CD4-positive, alpha-beta T cell treated with Interleukin-6 for 4 hours (primary cell): ENCODE measurements around the gene NTRK1.

Source experiments
- DNase-seq: peaks from one replicate; pipeline ENCODE4 v3.0.0-alpha.2; 2020; ENCODE audit warnings: mixed read lengths

The NTRK1 gene

GRCh38 chr1:156900896-156901589, 40.4 kb downstream of the NTRK1 start:
- no peak for DNase-seq

DNA sequence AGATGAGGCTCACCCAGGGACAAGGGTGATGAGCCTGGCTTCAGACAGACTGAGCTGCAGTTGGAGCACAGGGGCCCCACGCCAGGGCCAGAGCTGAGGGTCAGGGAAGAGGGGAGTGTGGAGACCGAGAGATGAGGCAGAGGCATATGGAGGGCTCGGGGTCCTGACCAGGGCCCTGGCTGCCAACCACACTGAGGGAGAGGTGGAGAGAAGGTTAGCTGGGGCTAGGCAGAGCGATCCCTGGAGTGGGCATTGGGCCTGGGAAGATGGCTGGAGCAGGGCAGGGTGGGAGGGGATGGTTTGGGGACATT, 40.9 kb downstream of the NTRK1 start:
- DNase-seq, result no peak

DNA sequence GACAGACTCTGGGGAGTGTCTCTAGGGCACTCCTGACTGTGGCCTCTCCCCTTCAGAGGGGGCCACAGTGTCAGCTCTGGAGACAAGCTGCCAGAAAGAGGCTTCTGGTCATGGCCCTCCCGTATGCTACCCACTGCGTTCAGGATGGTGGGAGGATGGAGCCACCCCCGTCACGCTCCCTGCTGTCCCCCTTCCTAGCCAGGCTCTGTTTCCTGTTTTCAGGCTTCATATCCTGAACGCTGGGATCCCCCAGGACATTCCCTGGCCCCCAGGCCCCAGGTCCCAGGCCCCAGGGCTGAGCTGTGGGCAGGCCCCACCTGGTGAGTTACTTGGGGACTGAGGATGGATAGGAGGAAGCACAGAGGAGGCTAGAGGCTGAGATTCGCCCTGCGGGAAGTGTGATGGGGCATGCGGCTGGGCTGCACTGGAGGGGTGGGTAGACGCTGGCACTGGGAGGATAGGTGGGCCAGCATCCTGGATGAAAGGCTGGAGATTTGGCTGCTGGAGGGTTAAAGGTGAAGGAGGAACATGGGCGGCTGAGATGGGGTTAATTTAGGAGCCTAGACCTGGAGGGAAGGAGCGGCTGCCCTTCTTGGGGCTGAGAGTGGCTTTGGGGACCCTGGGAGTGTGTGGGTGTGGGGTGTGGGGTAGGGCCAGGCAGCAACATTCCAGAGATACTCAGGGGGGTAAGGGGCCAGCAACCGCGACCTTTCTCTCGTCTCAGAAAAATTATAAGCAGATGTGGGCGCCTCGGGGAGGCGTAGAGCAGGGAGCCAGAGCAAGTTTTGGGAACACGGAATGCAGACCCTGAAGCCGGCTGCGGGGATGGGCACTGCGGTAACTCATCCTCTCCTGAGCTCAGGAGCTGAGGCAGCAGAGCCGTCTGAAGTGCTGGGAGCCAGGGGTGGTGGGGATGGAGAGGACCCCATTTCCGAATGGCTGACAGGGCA, 41.6 kb downstream of the NTRK1 start:
- DNase-seq, result no peak

DNA sequence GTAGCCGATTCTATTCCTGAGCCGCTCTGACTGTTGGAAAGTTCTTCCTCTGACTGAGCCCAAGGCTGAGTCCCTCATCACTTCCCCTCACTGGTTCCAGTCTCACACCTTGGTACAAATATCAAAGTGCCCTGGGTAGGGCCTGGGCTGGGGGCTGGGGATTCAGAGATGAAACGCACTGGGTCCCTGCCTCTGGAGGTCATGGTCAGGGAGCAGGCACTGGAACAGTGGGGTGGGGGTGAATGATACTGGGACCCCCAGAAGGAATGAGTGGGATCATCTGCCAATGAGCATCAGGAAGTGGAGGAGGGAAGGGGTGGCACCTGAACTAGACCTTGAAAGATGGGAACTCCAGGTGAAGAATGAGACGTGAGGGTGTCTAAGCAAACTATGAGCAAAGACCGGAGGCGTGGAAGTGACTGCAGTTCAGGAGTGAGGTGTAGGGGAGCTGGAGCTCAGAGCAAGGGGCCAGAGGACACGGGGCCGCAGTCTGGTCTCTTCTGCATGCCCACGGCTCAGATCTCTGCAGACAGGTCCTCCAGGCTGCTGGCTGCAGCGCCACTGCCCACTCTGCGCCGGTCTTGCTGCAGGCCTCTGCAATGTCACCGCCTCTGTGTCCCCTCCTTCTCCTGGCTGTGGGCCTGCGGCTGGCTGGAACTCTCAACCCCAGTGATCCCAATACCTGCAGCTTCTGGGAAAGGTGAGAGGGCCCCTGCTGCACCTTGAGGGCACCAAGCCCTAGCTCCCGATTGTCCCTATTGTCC, 42.8 kb downstream of the NTRK1 start:
- no peak for DNase-seq

DNA sequence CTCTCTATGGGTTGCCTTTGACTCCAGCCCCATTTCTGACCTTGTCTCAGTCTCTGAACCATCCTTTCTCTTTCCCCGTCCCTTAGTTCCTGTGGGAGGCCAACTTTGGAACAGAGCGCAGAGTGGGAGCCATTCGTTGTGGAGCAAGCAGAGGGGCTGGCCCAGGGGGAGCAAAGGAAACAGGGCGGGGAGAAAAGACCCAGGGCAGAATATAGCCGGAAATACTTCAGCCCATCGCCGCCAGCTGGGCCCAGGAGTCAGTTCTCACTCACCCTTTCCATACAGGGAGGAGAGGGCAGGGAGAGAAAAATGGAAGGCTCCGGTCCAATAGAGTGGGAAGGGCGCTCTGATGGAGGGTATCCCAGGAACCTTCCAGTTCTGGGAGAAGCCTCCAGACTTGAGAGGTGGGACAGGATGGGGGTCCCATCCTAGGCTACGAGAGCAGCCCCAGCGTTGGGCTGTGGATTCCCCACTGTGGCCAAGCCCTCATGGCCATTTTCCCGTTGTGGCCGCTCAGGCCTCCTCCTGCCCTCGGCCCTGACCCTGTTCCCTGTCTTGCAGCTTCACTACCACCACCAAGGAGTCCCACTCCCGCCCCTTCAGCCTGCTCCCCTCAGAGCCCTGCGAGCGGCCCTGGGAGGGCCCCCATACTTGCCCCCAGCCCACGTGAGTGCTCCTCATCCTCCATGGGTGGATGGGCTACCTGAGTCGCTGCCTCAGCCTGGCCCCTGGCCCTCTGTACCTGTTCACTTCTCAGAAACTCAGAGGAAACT, 43.7 kb downstream of the NTRK1 start:
- no peak for DNase-seq

DNA sequence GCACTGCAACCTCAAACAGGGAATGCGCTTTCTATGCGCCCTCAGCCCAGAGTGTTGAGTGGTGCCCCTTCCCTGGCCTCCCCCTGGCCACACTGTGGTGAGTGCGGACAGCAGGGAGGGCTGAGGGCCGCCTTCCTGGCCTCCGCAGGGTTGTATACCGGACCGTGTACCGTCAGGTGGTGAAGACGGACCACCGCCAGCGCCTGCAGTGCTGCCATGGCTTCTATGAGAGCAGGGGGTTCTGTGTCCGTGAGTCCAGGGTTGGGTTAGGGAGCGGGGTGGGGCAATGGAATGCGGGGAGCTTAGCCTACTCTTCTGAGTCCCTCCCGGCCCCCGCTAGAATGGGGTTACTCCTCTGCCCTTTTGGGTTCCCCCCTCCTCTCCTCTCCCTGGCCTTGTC, 44.5 kb downstream of the NTRK1 start:
- DNase-seq, result no peak

DNA sequence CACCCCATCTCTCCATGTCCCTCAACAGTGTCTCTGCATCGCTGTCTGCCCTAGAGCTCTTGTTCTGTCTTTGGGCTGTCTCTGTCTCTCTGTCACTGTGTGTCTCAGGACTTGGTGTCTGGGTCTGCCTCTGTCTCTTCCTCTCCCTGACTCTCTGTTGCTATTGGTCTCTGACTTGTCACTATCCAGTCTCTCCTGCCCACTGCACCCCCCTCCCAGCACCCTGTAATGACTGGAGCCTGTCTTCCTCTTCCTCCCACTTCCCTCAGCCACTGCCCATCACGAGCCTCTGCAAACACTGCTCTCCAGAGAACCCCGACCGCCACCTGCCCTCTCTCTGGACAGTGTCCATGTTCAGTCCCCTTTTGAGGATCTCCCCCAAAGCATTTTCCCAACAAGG, 45.0 kb downstream of the NTRK1 start:
- DNase-seq, result no peak

DNA sequence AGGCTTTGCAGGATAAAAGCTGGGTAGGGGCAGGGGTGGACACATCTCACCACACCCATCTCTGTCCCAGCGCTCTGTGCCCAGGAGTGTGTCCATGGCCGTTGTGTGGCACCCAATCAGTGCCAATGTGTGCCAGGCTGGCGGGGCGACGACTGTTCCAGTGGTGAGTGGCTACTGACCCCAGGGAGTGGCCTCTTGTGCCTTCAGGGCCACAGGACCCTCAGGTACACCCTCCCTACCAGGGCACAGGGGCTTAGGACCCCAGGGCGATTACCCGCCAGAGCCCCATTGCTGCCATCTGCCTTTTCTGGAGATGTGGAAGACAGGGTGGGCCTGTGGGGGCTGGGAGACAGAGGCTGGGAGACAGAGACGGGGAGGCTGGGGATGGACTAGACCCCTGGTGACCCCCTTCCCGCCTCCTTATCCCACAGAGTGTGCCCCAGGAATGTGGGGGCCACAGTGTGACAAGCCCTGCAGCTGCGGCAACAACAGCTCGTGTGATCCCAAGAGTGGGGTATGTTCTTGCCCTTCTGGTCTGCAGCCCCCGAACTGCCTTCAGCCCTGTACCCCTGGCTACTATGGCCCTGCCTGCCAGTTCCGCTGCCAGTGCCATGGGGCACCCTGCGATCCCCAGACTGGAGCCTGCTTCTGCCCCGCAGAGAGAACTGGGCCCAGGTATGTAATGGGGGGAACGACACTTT, 45.7 kb downstream of the NTRK1 start:
- DNase-seq, result no peak

GRCh38 chr1:156908541-156908940, 47.9 kb downstream of the NTRK1 start:
- no peak for DNase-seq

- DNase-seq, result no peak
Measured at GRCh38 chr1:156908955-156909354, 48.3 kb downstream of the NTRK1 start.

DNA sequence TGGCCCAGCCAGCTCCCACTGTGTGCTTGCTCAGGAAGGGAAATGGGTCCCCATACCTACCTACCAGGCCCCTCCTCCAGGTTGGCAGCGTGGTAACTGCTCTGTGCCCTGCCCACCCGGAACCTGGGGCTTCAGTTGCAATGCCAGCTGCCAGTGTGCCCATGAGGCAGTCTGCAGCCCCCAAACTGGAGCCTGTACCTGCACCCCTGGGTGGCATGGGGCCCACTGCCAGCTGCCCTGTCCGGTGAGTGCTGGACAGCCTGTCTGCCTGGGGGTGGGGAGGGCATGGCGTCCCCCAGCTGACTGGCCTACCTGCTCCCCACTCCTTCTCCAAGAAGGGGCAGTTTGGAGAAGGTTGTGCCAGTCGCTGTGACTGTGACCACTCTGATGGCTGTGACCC, 49.0 kb downstream of the NTRK1 start:
- DNase-seq, result no peak

- peak; percentile 64 for DNase-seq
Measured at GRCh38 chr1:156910309-156910782, 49.7 kb downstream of the NTRK1 start.

GRCh38 chr1:156911577-156912298, 51.1 kb downstream of the NTRK1 start:
- no peak for DNase-seq

GRCh38 chr1:156912310-156912709, 51.6 kb downstream of the NTRK1 start:
- DNase-seq, result no peak

DNA sequence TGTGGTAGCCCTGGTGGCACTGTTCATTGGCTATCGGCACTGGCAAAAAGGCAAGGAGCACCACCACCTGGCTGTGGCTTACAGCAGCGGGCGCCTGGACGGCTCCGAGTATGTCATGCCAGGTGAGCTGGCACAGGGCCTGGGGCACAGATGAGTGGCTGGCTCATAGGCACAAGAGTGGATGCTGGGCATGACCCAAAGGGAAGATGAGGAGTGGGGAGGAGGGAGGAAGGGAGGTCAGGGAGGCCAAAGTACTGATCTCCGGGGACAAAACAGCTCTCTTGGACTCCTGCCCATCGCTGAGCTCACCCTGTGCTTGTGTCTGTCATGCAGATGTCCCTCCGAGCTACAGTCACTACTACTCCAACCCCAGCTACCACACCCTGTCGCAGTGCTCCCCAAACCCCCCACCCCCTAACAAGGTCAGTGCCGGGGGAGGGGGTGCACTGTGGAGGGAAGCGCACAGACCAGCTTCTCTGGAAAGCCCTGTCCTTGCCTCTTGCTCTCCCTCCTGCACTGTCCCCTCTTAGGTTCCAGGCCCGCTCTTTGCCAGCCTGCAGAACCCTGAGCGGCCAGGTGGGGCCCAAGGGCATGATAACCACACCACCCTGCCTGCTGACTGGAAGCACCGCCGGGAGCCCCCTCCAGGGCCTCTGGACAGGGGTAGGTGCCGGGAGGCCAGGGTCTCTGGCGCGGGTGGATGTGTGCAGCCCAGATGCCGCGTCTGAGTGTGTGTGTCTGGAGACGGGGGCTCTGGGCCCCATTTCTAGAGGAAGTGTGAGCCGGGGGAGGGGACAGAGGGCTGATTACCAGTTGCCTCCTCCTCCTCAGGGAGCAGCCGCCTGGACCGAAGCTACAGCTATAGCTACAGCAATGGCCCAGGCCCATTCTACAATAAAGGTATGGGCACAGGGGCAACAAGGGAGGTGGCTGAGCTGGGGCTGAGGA, 52.5 kb downstream of the NTRK1 start:
- DNase-seq, result no peak

GRCh38 chr1:156913809-156914387, 53.2 kb downstream of the NTRK1 start:
- DNase-seq, result no peak

- DNase-seq, result no peak
Measured at GRCh38 chr1:156914440-156914856, 53.8 kb downstream of the NTRK1 start.

- DNase-seq, result peak; percentile 64
Measured at GRCh38 chr1:156920233-156921052, 59.8 kb downstream of the NTRK1 start, which contains the start of gene LRRC71. Gene LRRC71 (plus strand): TSS chr1:156920632. CDS start chr1:156920804, 172 bp downstream.
